ENCODE results near the gene LNX2.

LNX2 gene

GRCh38 chr13:27620377-27621115 lies at the start of gene LNX2:
LNX2 (minus strand) TSS chr13:27620529; CDS start chr13:27581703, 38,826 bp downstream.
- peak; percentile 90 to 96 (median 93) for DNase-seq

- no peak for DNase-seq
Measured at GRCh38 chr13:27667946-27668345, 47.6 kb upstream of the LNX2 start.

GRCh38 chr13:27666951-27667350 lies 46.6 kb upstream of the LNX2 start:
- DNase-seq: no peak

GRCh38 chr13:27665761-27666160 lies 45.4 kb upstream of the LNX2 start:
- no peak for DNase-seq

- DNase-seq: no peak
Measured at GRCh38 chr13:27665333-27665732, 45.0 kb upstream of the LNX2 start.

GRCh38 chr13:27663947-27664346 lies 43.6 kb upstream of the LNX2 start:
- DNase-seq: no peak

GRCh38 chr13:27662738-27663470 lies 42.6 kb upstream of the LNX2 start:
- DNase-seq: no peak

GRCh38 chr13:27661017-27661416 lies 40.7 kb upstream of the LNX2 start:
- DNase-seq: no peak

GRCh38 chr13:27660511-27660910 lies 40.2 kb upstream of the LNX2 start:
- DNase-seq: peak in 1 of 3 experiments; percentile 71

GRCh38 chr13:27659145-27659865 lies 39.0 kb upstream of the LNX2 start:
- no peak for DNase-seq

GRCh38 chr13:27658546-27658945 lies 38.2 kb upstream of the LNX2 start:
- no peak for DNase-seq

- no peak for DNase-seq
Measured at GRCh38 chr13:27657724-27658123, 37.4 kb upstream of the LNX2 start.

GRCh38 chr13:27654816-27655215 lies 34.5 kb upstream of the LNX2 start:
- DNase-seq: no peak

- no peak for DNase-seq
Measured at GRCh38 chr13:27654059-27654458, 33.7 kb upstream of the LNX2 start.

- DNase-seq: no peak
Measured at GRCh38 chr13:27650312-27650711, 30.0 kb upstream of the LNX2 start.

GRCh38 chr13:27644302-27644701 lies 24.0 kb upstream of the LNX2 start:
- DNase-seq: no peak

GRCh38 chr13:27643334-27644132 lies 23.2 kb upstream of the LNX2 start:
- DNase-seq: no peak

GRCh38 chr13:27641711-27642502 lies 21.6 kb upstream of the LNX2 start:
- no peak for DNase-seq

- DNase-seq: no peak
Measured at GRCh38 chr13:27639186-27639585, 18.9 kb upstream of the LNX2 start.

- DNase-seq: no peak
Measured at GRCh38 chr13:27638521-27638920, 18.2 kb upstream of the LNX2 start.

- peak in 1 of 3 experiments; percentile 16 for DNase-seq
Measured at GRCh38 chr13:27638001-27638400, 17.7 kb upstream of the LNX2 start.

GRCh38 chr13:27637289-27637626 lies 16.9 kb upstream of the LNX2 start:
- peak in 1 of 3 experiments; percentile 48 for DNase-seq
